IPS-15b (cell line): ENCODE measurements around the gene MGP.

Source experiments
- H3K27me3 ChIP-seq: one replicate; pipeline ENCODE4 v1.6.1; 2013; ENCODE audit warnings: low read length; ENCODE audit not compliant: control insufficient read depth, insufficient read depth
- H3K36me3 ChIP-seq: one replicate; pipeline ENCODE4 v1.6.1; 2013; ENCODE audit warnings: low read length; ENCODE audit not compliant: control insufficient read depth, insufficient read depth
- H3K4me1 ChIP-seq: one replicate; pipeline ENCODE4 v1.6.1; 2013; ENCODE audit warnings: mild to moderate bottlenecking, low read length; ENCODE audit not compliant: control insufficient read depth, insufficient read depth
- H3K4me3 ChIP-seq: one replicate; pipeline ENCODE4 v1.5.1; 2013; ENCODE audit warnings: low read depth, low read length
- H3K9ac ChIP-seq: one replicate; pipeline ENCODE4 v1.6.1; 2013; ENCODE audit warnings: low read depth, mild to moderate bottlenecking, low read length
- H3K9me3 ChIP-seq: one replicate; pipeline ENCODE4 v1.6.1; 2013; ENCODE audit warnings: mild to moderate bottlenecking, low read length; ENCODE audit not compliant: control insufficient read depth, insufficient read depth

MGP gene

DNA sequence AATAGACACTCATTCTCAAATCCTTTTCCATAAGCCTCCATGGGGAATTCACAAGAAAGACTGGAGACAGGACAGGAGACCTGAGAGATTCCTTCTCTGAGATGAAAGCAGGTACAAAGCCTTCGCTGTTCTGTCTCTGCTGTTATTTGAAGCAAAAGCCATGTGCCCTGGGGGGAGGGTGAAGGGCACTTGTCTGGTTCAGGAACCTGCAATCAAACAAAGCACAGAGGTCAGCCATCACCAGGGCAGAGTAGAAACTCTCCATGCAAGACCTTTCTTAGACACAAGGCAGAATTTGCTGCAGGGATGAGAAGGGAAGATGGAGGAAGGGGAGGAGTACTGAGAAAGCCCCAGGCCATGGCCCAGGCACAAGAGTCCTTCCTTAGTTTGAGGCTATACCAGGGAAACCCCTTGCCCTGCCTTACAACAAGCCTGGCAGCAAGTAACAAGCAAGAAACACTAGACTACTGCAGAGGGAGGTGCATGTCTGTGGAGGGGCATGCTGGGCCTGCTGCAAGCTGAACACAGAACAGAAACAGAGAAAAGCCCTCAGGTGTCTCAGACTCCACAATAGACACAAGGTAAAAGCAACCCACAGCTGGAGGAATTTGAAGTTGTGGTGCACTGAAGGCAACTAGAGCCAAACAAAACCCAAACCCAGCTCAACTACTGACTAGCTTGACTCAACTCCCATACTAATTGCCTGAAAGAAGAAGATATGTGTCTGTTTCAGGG, 34.6 kb downstream of the MGP start:
- no peak overlapping the region for H3K9ac ChIP-seq

DNA sequence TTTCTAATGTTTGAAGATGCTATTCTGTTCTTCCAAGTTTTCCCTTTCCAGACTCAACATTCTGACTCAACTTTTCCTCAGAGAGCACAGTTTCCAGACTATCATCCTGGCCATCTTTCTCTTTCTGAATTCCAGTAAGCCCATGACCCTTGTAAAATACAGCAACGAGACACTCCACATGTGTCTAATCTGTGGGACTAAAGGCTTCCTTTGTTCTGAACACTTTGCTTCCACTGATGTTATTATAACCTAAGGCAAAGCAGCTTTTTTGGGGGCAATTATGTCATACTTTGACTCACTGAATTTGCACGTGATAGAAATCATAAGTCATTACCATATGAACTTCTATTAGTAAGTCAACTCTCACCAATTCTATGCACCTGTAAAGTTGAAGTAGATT, 36.0 kb downstream of the MGP start:
- Histone ChIP-seq H3K27me3 (no peaks in the 10 kb centered on the region), H3K9ac (no peak overlapping the region), H3K36me3 (no peaks in the 10 kb centered on the region), H3K9me3 (no peaks in the 10 kb centered on the region), H3K4me3 (no peak overlapping the region), H3K4me1 (peaks cover 6% of the 10 kb centered on the region)

More for the DNA sequence above, 34.6 kb downstream of the MGP start:
- H3K4me3 ChIP-seq = no peak overlapping the region
- no peaks in the 10 kb centered on the region for H3K36me3 ChIP-seq
- H3K9me3 ChIP-seq = no peaks in the 10 kb centered on the region
- H3K4me1 ChIP-seq = peaks cover 6% of the 10 kb centered on the region
- no peaks in the 10 kb centered on the region for H3K27me3 ChIP-seq

DNA sequence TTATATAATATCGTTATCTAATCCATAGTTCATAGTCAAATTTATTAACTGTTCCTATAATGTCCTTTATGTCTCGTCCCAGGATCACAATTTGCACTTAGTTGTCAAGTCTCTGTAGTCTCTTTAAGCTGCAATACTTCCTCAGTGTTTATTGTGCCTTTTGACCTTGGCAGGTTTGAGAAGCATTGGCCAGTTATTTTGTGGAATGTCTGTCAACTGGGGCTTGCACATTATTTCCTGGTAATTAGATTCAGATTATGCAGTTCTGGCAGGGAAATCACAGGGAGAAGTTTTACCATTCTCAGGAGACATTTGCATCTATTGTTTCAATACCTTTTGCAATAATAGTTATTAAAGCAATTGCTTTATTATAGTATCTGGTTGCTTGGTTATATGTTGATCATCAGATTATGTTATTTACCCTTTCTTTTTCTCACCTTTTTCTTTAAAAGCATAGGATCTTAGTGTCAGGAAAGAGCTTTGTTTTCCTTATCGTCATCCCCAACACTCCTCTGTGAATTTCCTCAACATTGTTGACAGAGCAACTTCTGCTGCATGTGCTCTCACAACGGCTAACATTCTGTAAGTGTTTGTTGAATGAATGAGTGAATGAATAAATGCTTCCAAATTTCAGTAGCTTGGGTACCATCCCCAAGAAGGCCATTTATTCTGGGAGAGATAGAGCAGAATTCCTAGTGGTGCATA, 38.6 kb downstream of the MGP start:
- H3K4me1 ChIP-seq = no peaks in the 10 kb centered on the region
- no peaks in the 10 kb centered on the region for H3K36me3 ChIP-seq
- H3K9ac ChIP-seq = no peak overlapping the region
- H3K4me3 ChIP-seq = no peak overlapping the region
- H3K9me3 ChIP-seq = no peaks in the 10 kb centered on the region
- H3K27me3 ChIP-seq = no peaks in the 10 kb centered on the region

DNA sequence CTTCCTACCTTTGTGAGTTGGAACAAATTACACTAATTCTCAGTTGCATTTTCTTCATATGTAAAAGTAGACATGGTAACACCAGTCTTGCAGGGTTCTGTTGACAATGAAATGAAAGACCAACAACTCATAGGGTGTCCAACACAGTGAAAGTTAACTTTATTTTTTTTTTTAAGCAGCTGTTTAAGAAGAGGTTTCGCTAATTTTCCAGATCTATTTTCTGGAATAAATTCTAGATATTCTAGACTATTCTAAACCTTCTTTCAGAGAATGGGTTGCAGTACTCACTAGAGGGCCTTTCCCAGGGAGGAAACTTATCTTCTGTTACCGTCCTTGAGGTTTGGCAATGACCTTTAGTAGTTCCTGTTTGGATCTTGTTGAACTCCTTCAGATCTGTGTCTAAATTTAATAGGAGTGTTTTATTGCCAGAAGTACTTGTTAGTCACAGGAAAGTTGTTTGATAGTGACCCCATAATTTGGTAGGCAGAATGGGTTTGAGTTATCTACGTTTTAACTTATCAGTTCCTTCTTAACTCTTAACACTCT, 39.5 kb downstream of the MGP start:
- no peak overlapping the region for H3K9ac ChIP-seq
- no peaks in the 10 kb centered on the region for H3K9me3 ChIP-seq
- no peaks in the 10 kb centered on the region for H3K27me3 ChIP-seq
- H3K36me3 ChIP-seq = no peaks in the 10 kb centered on the region
- H3K4me1 ChIP-seq = no peaks in the 10 kb centered on the region
- H3K4me3 ChIP-seq = no peak overlapping the region

DNA sequence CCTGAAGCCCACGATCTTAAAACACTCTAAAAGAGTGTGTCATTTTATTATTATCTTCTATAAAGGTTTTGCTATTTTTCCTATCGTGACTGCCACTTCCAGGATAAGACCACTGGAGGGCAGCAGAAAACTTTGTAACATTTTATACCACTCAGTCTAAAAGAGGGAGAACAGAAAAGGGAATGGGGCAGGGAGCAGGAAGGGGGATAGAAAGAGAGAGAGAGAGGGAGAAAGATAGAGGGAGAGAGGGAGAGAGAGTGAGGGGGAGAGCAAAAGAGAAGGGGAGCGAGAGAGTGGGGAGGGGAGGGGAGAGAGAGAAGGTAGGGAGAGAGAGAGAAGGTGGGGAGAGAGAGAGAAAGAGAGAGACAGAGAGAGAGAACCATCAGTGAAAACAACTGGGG, 40.3 kb downstream of the MGP start:
- H3K4me1 ChIP-seq = no peaks in the 10 kb centered on the region
- no peak overlapping the region for H3K9ac ChIP-seq
- no peak overlapping the region for H3K4me3 ChIP-seq
- no peaks in the 10 kb centered on the region for H3K27me3 ChIP-seq
- no peaks in the 10 kb centered on the region for H3K9me3 ChIP-seq
- no peaks in the 10 kb centered on the region for H3K36me3 ChIP-seq

DNA sequence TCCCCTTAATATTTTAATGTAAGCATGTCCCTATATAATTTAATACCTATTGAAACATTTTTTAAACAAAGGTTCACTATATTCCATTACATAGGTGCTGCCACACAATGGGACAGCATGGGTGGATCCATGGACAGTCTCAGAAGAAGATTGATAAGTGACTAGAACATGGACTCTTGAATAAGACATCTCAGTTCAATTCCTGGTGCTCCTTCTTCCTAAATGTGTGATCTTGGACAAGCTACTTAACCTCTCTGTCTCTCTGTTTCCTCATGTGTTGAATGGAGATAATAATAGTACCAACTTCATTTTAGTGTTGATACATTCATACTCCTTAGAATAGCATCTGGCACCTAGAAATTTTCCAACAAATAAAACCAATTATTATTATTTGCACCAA, 41.3 kb downstream of the MGP start:
- no peak overlapping the region for H3K9ac ChIP-seq

DNA sequence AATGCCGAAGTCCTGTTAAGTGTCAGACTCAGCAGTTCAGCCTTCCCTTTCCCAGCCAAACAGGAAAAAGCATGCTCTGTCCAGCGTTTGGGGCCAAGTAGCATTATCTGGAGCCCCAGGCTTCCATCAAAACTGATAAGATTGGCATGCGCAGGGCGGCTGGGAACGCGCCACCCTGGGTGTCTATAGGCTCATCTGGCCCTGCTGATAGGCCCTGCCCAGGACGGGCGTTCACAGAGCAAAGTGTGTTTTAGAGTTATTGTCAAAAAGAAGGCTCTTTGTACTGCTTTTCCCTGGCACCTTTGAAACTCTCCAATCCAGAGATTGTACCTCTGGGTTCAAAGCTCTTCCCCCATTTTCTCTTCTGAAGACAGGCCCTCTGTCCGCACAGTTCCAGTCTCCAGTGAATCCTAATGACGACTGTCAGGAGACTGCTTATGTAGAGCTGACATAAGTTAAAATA, 42.2 kb downstream of the MGP start, which contains the start of gene ART4:
Gene ART4 (minus strand): TSS at position 102 of the 463 bp plus-strand sequence. CDS start 413 bp downstream, outside the sequence.
- Histone ChIP-seq H3K9ac (no peak within 1 kb of the TSS), H3K27me3 (no peaks in the 10 kb centered on the region), H3K36me3 (no peaks in the 10 kb centered on the region), H3K4me3 (no peak within 1 kb of the TSS), H3K9me3 (no peaks in the 10 kb centered on the region), H3K4me1 (no peaks in the 10 kb centered on the region)

More for the DNA sequence above, 41.3 kb downstream of the MGP start:
- Histone ChIP-seq H3K4me1 (no peaks in the 10 kb centered on the region), H3K4me3 (no peak overlapping the region), H3K36me3 (no peaks in the 10 kb centered on the region), H3K9me3 (no peaks in the 10 kb centered on the region), H3K27me3 (no peaks in the 10 kb centered on the region)

DNA sequence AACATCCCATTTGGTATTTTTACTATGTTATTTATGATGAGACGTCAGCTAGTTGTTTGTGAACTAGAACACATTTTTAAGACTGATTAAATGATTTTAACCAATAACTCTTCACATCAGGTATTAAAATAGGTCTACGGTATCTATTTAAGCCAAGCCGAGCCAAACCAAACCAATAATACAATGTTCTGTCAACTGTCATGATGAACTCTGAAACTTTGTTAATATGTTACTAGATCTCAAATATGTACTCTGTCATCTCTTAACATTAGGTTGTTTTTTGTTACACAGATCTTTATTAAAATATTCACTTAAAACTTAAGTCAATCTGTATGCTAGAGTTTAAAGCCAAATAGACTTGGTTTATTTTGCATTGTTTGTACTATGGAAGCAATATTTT, 43.3 kb downstream of the MGP start:
- H3K4me3 ChIP-seq = no peak overlapping the region
- no peaks in the 10 kb centered on the region for H3K9me3 ChIP-seq
- H3K9ac ChIP-seq = no peak overlapping the region
- no peaks in the 10 kb centered on the region for H3K27me3 ChIP-seq
- no peaks in the 10 kb centered on the region for H3K4me1 ChIP-seq
- H3K36me3 ChIP-seq = no peaks in the 10 kb centered on the region

DNA sequence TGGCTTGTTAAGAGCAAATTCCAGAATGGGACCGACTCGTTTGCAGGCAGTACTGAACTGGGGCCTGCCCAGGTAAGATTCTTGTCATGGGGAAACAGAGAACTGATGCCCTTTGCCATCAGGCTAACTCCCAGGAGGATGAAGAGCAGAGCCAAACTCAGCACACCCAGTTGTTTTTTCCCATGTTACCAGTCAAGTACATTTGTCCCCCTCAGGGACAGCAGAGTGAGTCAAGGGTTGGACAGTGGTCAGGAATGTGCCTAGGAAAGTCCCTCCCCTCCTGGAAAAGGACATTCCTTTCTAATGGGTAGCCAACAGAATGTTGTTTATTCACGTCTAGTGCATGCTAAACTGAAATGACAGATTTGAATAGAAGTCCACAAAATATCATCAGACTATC, 43.9 kb downstream of the MGP start:
- no peak overlapping the region for H3K4me3 ChIP-seq
- no peaks in the 10 kb centered on the region for H3K27me3 ChIP-seq
- no peaks in the 10 kb centered on the region for H3K9me3 ChIP-seq
- H3K36me3 ChIP-seq = no peaks in the 10 kb centered on the region
- no peak overlapping the region for H3K9ac ChIP-seq
- no peaks in the 10 kb centered on the region for H3K4me1 ChIP-seq

DNA sequence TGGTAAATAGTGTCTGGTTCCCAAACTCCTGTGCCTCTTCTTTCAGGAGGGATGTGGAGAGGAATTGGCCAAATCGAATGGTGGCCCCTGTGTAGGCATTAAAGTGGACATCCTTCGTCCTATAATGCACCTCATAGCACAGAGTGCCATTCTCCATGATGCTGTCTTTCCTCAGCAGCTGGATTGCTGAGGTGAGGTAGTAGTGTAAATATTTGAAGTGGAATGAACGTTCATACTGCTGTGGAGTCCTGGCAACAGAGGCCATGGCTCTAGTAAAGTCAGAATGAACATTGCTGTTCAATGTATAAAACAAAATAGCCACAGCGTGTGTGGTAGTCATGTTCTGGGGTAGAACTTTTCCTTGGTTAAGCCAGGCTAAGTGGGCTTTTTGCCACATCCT, 45.0 kb downstream of the MGP start:
- no peaks in the 10 kb centered on the region for H3K27me3 ChIP-seq
- no peaks in the 10 kb centered on the region for H3K4me1 ChIP-seq
- H3K9me3 ChIP-seq = no peaks in the 10 kb centered on the region
- no peak overlapping the region for H3K4me3 ChIP-seq
- no peak overlapping the region for H3K9ac ChIP-seq
- H3K36me3 ChIP-seq = no peaks in the 10 kb centered on the region

DNA sequence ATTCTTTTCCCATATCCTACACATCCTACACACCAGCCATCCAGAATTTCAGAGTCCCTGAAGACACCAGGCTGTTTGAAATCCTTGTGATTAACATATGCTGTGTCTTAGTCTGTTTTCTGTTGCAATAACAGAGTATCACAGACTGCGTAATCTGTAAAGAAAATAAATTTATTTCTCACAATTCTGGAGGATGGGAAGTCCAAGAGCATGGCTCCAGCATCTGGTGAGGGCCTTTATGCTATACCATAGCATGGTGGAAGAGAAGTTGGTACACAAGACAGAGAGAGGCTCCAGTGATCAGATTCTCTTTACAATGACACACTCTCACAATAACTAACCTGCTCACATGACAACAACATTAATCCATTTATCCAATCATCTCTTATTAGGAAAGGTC, 46.4 kb downstream of the MGP start:
- H3K27me3 ChIP-seq = no peaks in the 10 kb centered on the region
- H3K9ac ChIP-seq = no peak overlapping the region
- H3K4me1 ChIP-seq = no peaks in the 10 kb centered on the region
- no peaks in the 10 kb centered on the region for H3K36me3 ChIP-seq
- no peak overlapping the region for H3K4me3 ChIP-seq
- no peaks in the 10 kb centered on the region for H3K9me3 ChIP-seq
